Muscle of leg (tissue), 16 donors: ENCODE measurements around the gene HSFX1. TPM values are rescaled to one million over a fixed set of nuclear protein-coding genes. Genes with fewer than 3 reads are reported as not detected.
"Not testable (repeated sequence)": the region's sequence is repeated elsewhere in the genome, so short reads cannot be mapped to it uniquely, and the experiment has no call there.

ENCODE experiments used
- DNase-seq: peaks from one replicate; pipeline ENCODE4 v3.0.0; 2013
- H3K27ac ChIP-seq: one replicate; pipeline ENCODE4 v1.5.1; 2013; ENCODE audit warnings: mild to moderate bottlenecking, low read length, control low read depth
- H3K27me3 ChIP-seq: one replicate; pipeline ENCODE4 v1.6.1; 2013; ENCODE audit warnings: low read length; ENCODE audit not compliant: control insufficient read depth, insufficient read depth
- H3K36me3 ChIP-seq: one replicate; pipeline ENCODE4 v1.6.1; 2013; ENCODE audit warnings: low read length; ENCODE audit not compliant: control insufficient read depth, insufficient read depth
- H3K4me1 ChIP-seq: one replicate; pipeline ENCODE4 v1.6.1; 2013; ENCODE audit warnings: low read length; ENCODE audit not compliant: control insufficient read depth, insufficient read depth
- H3K4me3 ChIP-seq: one replicate; pipeline ENCODE4 v1.5.1; 2013; ENCODE audit warnings: low read length, control low read depth
- H3K9me3 ChIP-seq: replicated peaks from 2 replicates; pipeline ENCODE4 v1.6.1; 2013; ENCODE audit warnings: low read depth, low read length; ENCODE audit not compliant: control insufficient read depth
- WGBS: methylation state at CpG from one replicate; pipeline ENCODE4 v1.1.5; 2013; ENCODE audit warnings: missing lambda C conversion rate; ENCODE audit not compliant: insufficient coverage; 5-methylcytosine and 5-hydroxymethylcytosine counted together
- long read RNA-seq, 11 donors: transcript quantifications; one replicate each; lab custom pipeline, GENCODE V29; 2026
- polyA plus RNA-seq, 8 donors: library from polyadenylated mRNA; unstranded; fragments of 120-200 nt; gene quantifications; one replicate each; pipeline versions ENCODE4 v1.2.1 to v1.2.3, GENCODE V29; 2013; ENCODE audit warnings: inconsistent platforms in 1 of 8, low replicate concordance in 1 of 8; ENCODE audit not compliant: insufficient read length in 8 of 8, insufficient read depth in 1 of 8
- total RNA-seq: library from RNA; stranded (reverse); fragments of 120-200 nt; gene quantifications from one replicate; pipeline ENCODE4 v1.2.4, GENCODE V29; 2013

The HSFX1 gene
- 1.2 TPM for total RNA-seq
- 1 to 10 TPM; 1.3 to 2.1 (median 1.6) TPM for polyA plus RNA-seq
- long read RNA-seq, donor 1 = 0 reads
- long read RNA-seq, donor 2 = 0 reads
- long read RNA-seq, donor 3 = 0 reads
- long read RNA-seq, donor 4 = 0 reads
- long read RNA-seq, donor 5 = 0 reads
- long read RNA-seq, donor 6 = 0 reads
- long read RNA-seq, donor 7 = 0 reads
- long read RNA-seq, donor 8 = 0 reads
- long read RNA-seq, donor 9 = 0 reads
- long read RNA-seq, donor 10 = 0 reads
- long read RNA-seq, donor 11 = 0 reads

GRCh38 chrX:149773768-149774167 lies at the start of gene HSFX1:
HSFX1 (plus strand) TSS chrX:149774068; CDS start chrX:149774682, 614 bp downstream.
- not testable (repeated sequence) for H3K27me3 ChIP-seq, H3K9me3 ChIP-seq, H3K36me3 ChIP-seq, H3K4me1 ChIP-seq, H3K27ac ChIP-seq, H3K4me3 ChIP-seq, DNase-seq
- WGBS = no CpG with 5 or more reads among the region's 17 CpGs

GRCh38 chrX:149727308-149727707 lies 46.6 kb upstream of the HSFX1 start:
- not testable (repeated sequence) for H3K9me3 ChIP-seq, H3K27me3 ChIP-seq, H3K4me3 ChIP-seq, H3K4me1 ChIP-seq, H3K27ac ChIP-seq, H3K36me3 ChIP-seq, DNase-seq
- no CpG with 5 or more reads among the region's 7 CpGs for WGBS

GRCh38 chrX:149742269-149742668 lies 31.6 kb upstream of the HSFX1 start:
- H3K27me3 ChIP-seq, H3K9me3 ChIP-seq, H3K4me3 ChIP-seq, H3K4me1 ChIP-seq, DNase-seq, H3K27ac ChIP-seq, H3K36me3 ChIP-seq: not testable (repeated sequence)
- WGBS = no CpG with 5 or more reads among the region's 6 CpGs

- H3K27me3 ChIP-seq, DNase-seq, H3K27ac ChIP-seq, H3K4me3 ChIP-seq, H3K9me3 ChIP-seq, H3K36me3 ChIP-seq, H3K4me1 ChIP-seq: not testable (repeated sequence)
- no CpG with 5 or more reads among the region's 6 CpGs for WGBS
Observed at GRCh38 chrX:149746390-149747007, 27.4 kb upstream of the HSFX1 start.

GRCh38 chrX:149757206-149758067 lies 16.4 kb upstream of the HSFX1 start:
- 83% methylated on average over 2 of the region's 8 CpGs for WGBS
- no peaks in the 10 kb centered on the region for H3K4me1 ChIP-seq
- no peaks in the 10 kb centered on the region for H3K36me3 ChIP-seq
- DNase-seq = no peak
- H3K27ac ChIP-seq = no peak overlapping the region
- H3K4me3 ChIP-seq = no peak overlapping the region
- no peaks in the 10 kb centered on the region for H3K9me3 ChIP-seq
- peaks cover 2% of the 10 kb centered on the region for H3K27me3 ChIP-seq

- H3K36me3 ChIP-seq = no peaks in the 10 kb centered on the region
- peaks cover 2% of the 10 kb centered on the region for H3K27me3 ChIP-seq
- H3K4me1 ChIP-seq = no peaks in the 10 kb centered on the region
- no peak overlapping the region for H3K27ac ChIP-seq
- 86% methylated on average over 16 of the region's 18 CpGs for WGBS
- H3K9me3 ChIP-seq = no peaks in the 10 kb centered on the region
- no peak overlapping the region for H3K4me3 ChIP-seq
- DNase-seq = no peak
Observed at GRCh38 chrX:149758068-149758714, 15.7 kb upstream of the HSFX1 start.

GRCh38 chrX:149758715-149759078 lies 15.2 kb upstream of the HSFX1 start:
- 88% methylated on average over 10 of the region's 17 CpGs for WGBS
- H3K4me1 ChIP-seq, H3K27ac ChIP-seq, H3K36me3 ChIP-seq, DNase-seq, H3K4me3 ChIP-seq, H3K27me3 ChIP-seq, H3K9me3 ChIP-seq: not testable (repeated sequence)

GRCh38 chrX:149759824-149760223 lies 14.0 kb upstream of the HSFX1 start:
- Histone ChIP-seq H3K27me3 (peaks cover 2% of the 10 kb centered on the region), H3K36me3 (no peaks in the 10 kb centered on the region), H3K4me1 (no peaks in the 10 kb centered on the region), H3K4me3 (no peak overlapping the region), H3K27ac (no peak overlapping the region), H3K9me3 (no peaks in the 10 kb centered on the region)
- DNase-seq = no peak
- WGBS = 86% methylated on average over 6 of the region's 7 CpGs

- H3K36me3 ChIP-seq = no peaks in the 10 kb centered on the region
- no peaks in the 10 kb centered on the region for H3K9me3 ChIP-seq
- H3K4me3 ChIP-seq = no peak overlapping the region
- no CpG with 5 or more reads among the region's 3 CpGs for WGBS
- H3K27me3 ChIP-seq = no peaks in the 10 kb centered on the region
- H3K27ac ChIP-seq = no peak overlapping the region
- H3K4me1 ChIP-seq = no peaks in the 10 kb centered on the region
- no peak for DNase-seq
Observed at GRCh38 chrX:149760965-149761364, 12.9 kb upstream of the HSFX1 start.
